ENCODE results near the gene SNAI3. TPM values are rescaled to one million over a fixed set of nuclear protein-coding genes. Genes with fewer than 3 reads are reported as not detected.

SNAI3 gene
- total RNA-seq (10.4 TPM), polyA plus RNA-seq (10 to 100 TPM; 13.5 to 17.4 (median 16.5) TPM)

GRCh38 chr16:88686439-88687253, at the start of gene SNAI3:
TSS of gene SNAI3 (minus strand) at chr16:88686507. CDS start at chr16:88686406, 101 bp downstream.
- no peaks in the 10 kb centered on the region for H3K9me3 Mint-ChIP-seq
- H3K4me3 ChIP-seq (ENCODE audit: low read depth, low read length), result peak within 1 kb of the TSS; percentile 61
- H3K27ac Mint-ChIP-seq, result peak within 1 kb of the TSS; percentile 62 to 94 (median 64)

GRCh38 chr16:88736088-88736487, 49.8 kb upstream of the SNAI3 start:
- no peaks in the 10 kb centered on the region for H3K27me3 ChIP-seq (ENCODE audit: control insufficient read depth, insufficient read depth, low read length)
- Mint-ChIP-seq H3K9me3 (no peaks in the 10 kb centered on the region), H3K27ac (no peak overlapping the region), H3K4me3 (no peak overlapping the region), H3K4me1 (no peaks in the 10 kb centered on the region), H3K36me3 (peaks cover 4% of the 10 kb centered on the region), H3K27me3 (no peaks in the 10 kb centered on the region)
- no peak overlapping the region for H3K4me3 ChIP-seq (ENCODE audit: low read depth, low read length)
- peaks cover 4% of the 10 kb centered on the region for H3K4me1 ChIP-seq (ENCODE audit: control insufficient read depth, insufficient read depth, low read length, poor library complexity, severe bottlenecking)
- peaks cover 34% of the 10 kb centered on the region for H3K36me3 ChIP-seq (ENCODE audit: control insufficient read depth, insufficient read depth, low read length)
- ATAC-seq (ENCODE audit: low read depth in 2 of 2), result no peak
- no peak for DNase-seq
- no peaks in the 10 kb centered on the region for H3K9me3 ChIP-seq (ENCODE audit: control insufficient read depth in 2 of 2, low read length in 2 of 2)
- no peak overlapping the region for H3K27ac ChIP-seq (ENCODE audit: insufficient read depth, low read length, poor library complexity, severe bottlenecking)

More at GRCh38 chr16:88686439-88687253, at the start of gene SNAI3:
- peaks cover 10 to 73% (median 36%) of the 10 kb centered on the region in 4 donors for H3K4me1 Mint-ChIP-seq
- peak; percentile 78 to 83 for ATAC-seq (ENCODE audit: low read depth in 2 of 2)
- H3K27me3 Mint-ChIP-seq, result no peaks in the 10 kb centered on the region
- H3K4me3 Mint-ChIP-seq, result peak within 1 kb of the TSS; percentile 83 to 95 (median 90)
- peak; percentile 79 to 85 (median 81) for DNase-seq
- Histone ChIP-seq H3K36me3 (ENCODE audit: control insufficient read depth, insufficient read depth, low read length) (no peaks in the 10 kb centered on the region), H3K27me3 (ENCODE audit: control insufficient read depth, insufficient read depth, low read length) (no peaks in the 10 kb centered on the region), H3K27ac (ENCODE audit: insufficient read depth, low read length, poor library complexity, severe bottlenecking) (peak within 1 kb of the TSS; percentile 68), H3K4me1 (ENCODE audit: control insufficient read depth, insufficient read depth, low read length, poor library complexity, severe bottlenecking) (peaks cover 57% of the 10 kb centered on the region), H3K9me3 (ENCODE audit: control insufficient read depth in 2 of 2, low read length in 2 of 2) (no peaks in the 10 kb centered on the region)
- H3K36me3 Mint-ChIP-seq, result no peaks in the 10 kb centered on the region

- no peak overlapping the region for H3K27ac ChIP-seq (ENCODE audit: insufficient read depth, low read length, poor library complexity, severe bottlenecking)
- Mint-ChIP-seq H3K9me3 (no peaks in the 10 kb centered on the region), H3K4me3 (no peak overlapping the region), H3K27ac (no peak overlapping the region), H3K36me3 (peaks cover 5% of the 10 kb centered on the region), H3K4me1 (no peaks in the 10 kb centered on the region), H3K27me3 (no peaks in the 10 kb centered on the region)
- no peak for ATAC-seq (ENCODE audit: low read depth in 2 of 2)
- no peak for DNase-seq
- H3K4me1 ChIP-seq (ENCODE audit: control insufficient read depth, insufficient read depth, low read length, poor library complexity, severe bottlenecking), result peaks cover 4% of the 10 kb centered on the region
- H3K4me3 ChIP-seq (ENCODE audit: low read depth, low read length), result no peak overlapping the region
- no peaks in the 10 kb centered on the region for H3K27me3 ChIP-seq (ENCODE audit: control insufficient read depth, insufficient read depth, low read length)
- no peaks in the 10 kb centered on the region for H3K9me3 ChIP-seq (ENCODE audit: control insufficient read depth in 2 of 2, low read length in 2 of 2)
- H3K36me3 ChIP-seq (ENCODE audit: control insufficient read depth, insufficient read depth, low read length), result peaks cover 35% of the 10 kb centered on the region
Observed at GRCh38 chr16:88735616-88736015, 49.3 kb upstream of the SNAI3 start.

GRCh38 chr16:88735121-88735520, 48.8 kb upstream of the SNAI3 start:
- ATAC-seq (ENCODE audit: low read depth in 2 of 2) (no peak), DNase-seq (no peak)
- Mint-ChIP-seq H3K4me3 (no peak overlapping the region), H3K9me3 (no peaks in the 10 kb centered on the region), H3K27ac (no peak overlapping the region), H3K4me1 (no peaks in the 10 kb centered on the region), H3K36me3 (peaks cover 5% of the 10 kb centered on the region), H3K27me3 (no peaks in the 10 kb centered on the region)
- Histone ChIP-seq H3K36me3 (ENCODE audit: control insufficient read depth, insufficient read depth, low read length) (peaks cover 34% of the 10 kb centered on the region), H3K9me3 (ENCODE audit: control insufficient read depth in 2 of 2, low read length in 2 of 2) (no peaks in the 10 kb centered on the region), H3K27ac (ENCODE audit: insufficient read depth, low read length, poor library complexity, severe bottlenecking) (no peak overlapping the region), H3K27me3 (ENCODE audit: control insufficient read depth, insufficient read depth, low read length) (no peaks in the 10 kb centered on the region), H3K4me1 (ENCODE audit: control insufficient read depth, insufficient read depth, low read length, poor library complexity, severe bottlenecking) (peaks cover 4% of the 10 kb centered on the region), H3K4me3 (ENCODE audit: low read depth, low read length) (no peak overlapping the region)

GRCh38 chr16:88734361-88734728, 48.0 kb upstream of the SNAI3 start:
- H3K36me3 ChIP-seq (ENCODE audit: control insufficient read depth, insufficient read depth, low read length), result peaks cover 33% of the 10 kb centered on the region

GRCh38 chr16:88733630-88734360, 47.5 kb upstream of the SNAI3 start:
- ATAC-seq (ENCODE audit: low read depth in 2 of 2), result no peak
- Histone ChIP-seq H3K36me3 (ENCODE audit: control insufficient read depth, insufficient read depth, low read length) (peaks cover 33% of the 10 kb centered on the region), H3K4me3 (ENCODE audit: low read depth, low read length) (no peak overlapping the region), H3K27me3 (ENCODE audit: control insufficient read depth, insufficient read depth, low read length) (no peaks in the 10 kb centered on the region), H3K9me3 (ENCODE audit: control insufficient read depth in 2 of 2, low read length in 2 of 2) (no peaks in the 10 kb centered on the region), H3K27ac (ENCODE audit: insufficient read depth, low read length, poor library complexity, severe bottlenecking) (no peak overlapping the region), H3K4me1 (ENCODE audit: control insufficient read depth, insufficient read depth, low read length, poor library complexity, severe bottlenecking) (peaks cover 4% of the 10 kb centered on the region)
- H3K4me1 Mint-ChIP-seq, result no peaks in the 10 kb centered on the region
- no peak overlapping the region for H3K27ac Mint-ChIP-seq
- H3K36me3 Mint-ChIP-seq, result peaks cover 5% of the 10 kb centered on the region
- no peaks in the 10 kb centered on the region for H3K27me3 Mint-ChIP-seq
- no peaks in the 10 kb centered on the region for H3K9me3 Mint-ChIP-seq
- peak overlapping the region in 1 of 4 donors; percentile 52 for H3K4me3 Mint-ChIP-seq
- no peak for DNase-seq

More at GRCh38 chr16:88734361-88734728, 48.0 kb upstream of the SNAI3 start:
- ATAC-seq (ENCODE audit: low read depth in 2 of 2), result no peak
- no peaks in the 10 kb centered on the region for H3K9me3 ChIP-seq (ENCODE audit: control insufficient read depth in 2 of 2, low read length in 2 of 2)
- H3K4me1 Mint-ChIP-seq, result no peaks in the 10 kb centered on the region
- no peaks in the 10 kb centered on the region for H3K9me3 Mint-ChIP-seq
- no peak overlapping the region for H3K4me3 Mint-ChIP-seq
- no peaks in the 10 kb centered on the region for H3K27me3 ChIP-seq (ENCODE audit: control insufficient read depth, insufficient read depth, low read length)
- peaks cover 5% of the 10 kb centered on the region for H3K36me3 Mint-ChIP-seq
- H3K27me3 Mint-ChIP-seq, result no peaks in the 10 kb centered on the region
- no peak overlapping the region for H3K4me3 ChIP-seq (ENCODE audit: low read depth, low read length)
- no peak for DNase-seq
- H3K27ac ChIP-seq (ENCODE audit: insufficient read depth, low read length, poor library complexity, severe bottlenecking), result no peak overlapping the region
- H3K27ac Mint-ChIP-seq, result no peak overlapping the region
- H3K4me1 ChIP-seq (ENCODE audit: control insufficient read depth, insufficient read depth, low read length, poor library complexity, severe bottlenecking), result peaks cover 4% of the 10 kb centered on the region

- peaks cover 35% of the 10 kb centered on the region for H3K36me3 ChIP-seq (ENCODE audit: control insufficient read depth, insufficient read depth, low read length)
- no peaks in the 10 kb centered on the region for H3K9me3 ChIP-seq (ENCODE audit: control insufficient read depth in 2 of 2, low read length in 2 of 2)
- Mint-ChIP-seq H3K36me3 (peaks cover 5% of the 10 kb centered on the region), H3K4me3 (no peak overlapping the region), H3K27me3 (no peaks in the 10 kb centered on the region), H3K4me1 (no peaks in the 10 kb centered on the region), H3K27ac (no peak overlapping the region), H3K9me3 (no peaks in the 10 kb centered on the region)
- H3K27ac ChIP-seq (ENCODE audit: insufficient read depth, low read length, poor library complexity, severe bottlenecking), result no peak overlapping the region
- H3K4me1 ChIP-seq (ENCODE audit: control insufficient read depth, insufficient read depth, low read length, poor library complexity, severe bottlenecking), result peaks cover 4% of the 10 kb centered on the region
- ATAC-seq (ENCODE audit: low read depth in 2 of 2), result no peak
- H3K27me3 ChIP-seq (ENCODE audit: control insufficient read depth, insufficient read depth, low read length), result no peaks in the 10 kb centered on the region
- no peak overlapping the region for H3K4me3 ChIP-seq (ENCODE audit: low read depth, low read length)
- DNase-seq, result no peak
Observed at GRCh38 chr16:88732961-88733294, 46.6 kb upstream of the SNAI3 start.
